ENCODE results near the gene EDIL3. TPM values are rescaled to one million over a fixed set of nuclear protein-coding genes. Genes with fewer than 3 reads are reported as not detected.
A peak's percentile ranks its signal among the peaks of the same experiment; 100 is the strongest.

EDIL3 gene
- polyA plus RNA-seq = 0.08 to 0.63 TPM (median 0.34 TPM) in 3 replicates
- polyA plus RNA-seq (2011; ENCODE audit: low read depth) = 0.05 TPM
- polyA plus RNA-seq (2011; cell fraction: cytosol; rRNA removed) = 0.13 and 0.39 TPM in 2 replicates
- 0.40 and 0.61 TPM in 2 replicates for polyA plus RNA-seq (2011; cell fraction: nucleus; rRNA removed)
- polyA plus RNA-seq (2012; ENCODE audit: low replicate concordance) = 0.14 and 0.25 TPM in 2 replicates
- 1.6 TPM in 1 of 3 replicates, not detected in the others for polyA minus RNA-seq
- polyA minus RNA-seq (2011; cell fraction: cytosol; rRNA and poly(A)+ RNA removed) = not detected
- 0.63 and 1.1 TPM in 2 replicates for polyA minus RNA-seq (2011; cell fraction: nucleus; rRNA and poly(A)+ RNA removed)

- no peak for DNase-seq (ENCODE audit: low read depth, low spot score)
- Histone ChIP-seq H3K9me3 (ENCODE audit: control insufficient read depth, low read depth, low read length) (no peaks in the 10 kb centered on the region), H2AFZ (ENCODE audit: control insufficient read depth, low read length) (peak within 1 kb of the TSS; percentile 78), H3K9ac (ENCODE audit: control insufficient read depth, extremely low read depth, insufficient read depth, low read length) (peak within 1 kb of the TSS; percentile 13), H3K9me1 (ENCODE audit: control insufficient read depth, extremely low read depth, insufficient read depth, low read length) (no peaks in the 10 kb centered on the region), H3K4me2 (ENCODE audit: control insufficient read depth, extremely low read depth, insufficient read depth, low read depth, low read length) (peak within 1 kb of the TSS; percentile 93), H3K27ac (ENCODE audit: control insufficient read depth, insufficient read depth, low read length) (no peak within 1 kb of the TSS), H3K27me3 (ENCODE audit: control insufficient read depth, extremely low read depth, insufficient read depth, low read length) (peaks cover 34% of the 10 kb centered on the region), H4K20me1 (ENCODE audit: control insufficient read depth, extremely low read depth, insufficient read depth, low read length) (no peaks in the 10 kb centered on the region), H3K4me3 (ENCODE audit: control insufficient read depth in 2 of 3, extremely low read depth in 1 of 3, insufficient read depth in 2 of 3, low read depth in 1 of 3, low read length in 3 of 3) (peak within 1 kb of the TSS; percentile 31 to 48 (median 41)), H3K4me1 (ENCODE audit: control insufficient read depth, extremely low read depth, insufficient read depth, low read length) (peaks cover 20% of the 10 kb centered on the region), H3K79me2 (ENCODE audit: control insufficient read depth, insufficient read depth, low read length) (no peaks in the 10 kb centered on the region), H3K36me3 (ENCODE audit: control insufficient read depth in 2 of 2, extremely low read depth in 1 of 2, insufficient read depth in 2 of 2, low read length in 2 of 2) (no peaks in the 10 kb centered on the region)
- no peak for FAIRE-seq
- TF ChIP-seq EZH2 (IDR thresholded peaks at IDR 0.05; ENCODE audit: low read length) = no peak
- TF ChIP-seq CTCF (optimal IDR thresholded peaks at IDR 0.05 in 1 of 3, IDR thresholded peaks at IDR 0.05 in 1 of 3, conservative IDR thresholded peaks at IDR 0.05 in 1 of 3; ENCODE audit: extremely low read depth in 1 of 3, insufficient read depth in 2 of 3, low read length in 3 of 3) = no peak
- dilution Hi-C loops (cut with MboI; ENCODE audit: extremely low pct_ligation_motif_present, low sequenced_read_pairs) = no loop called here
Measured at GRCh38 chr5:84384604-84385575, at the start of gene EDIL3. Gene EDIL3 (minus strand): TSS chr5:84384880. CDS start chr5:84384374, 506 bp downstream.

GRCh38 chr5:84433461-84433860, 48.8 kb upstream of the EDIL3 start:
- dilution Hi-C loops (cut with MboI; ENCODE audit: extremely low pct_ligation_motif_present, low sequenced_read_pairs) = no loop called here

More at GRCh38 chr5:84433461-84433860, 48.8 kb upstream of the EDIL3 start:
- Histone ChIP-seq H3K9me1 (ENCODE audit: control insufficient read depth, extremely low read depth, insufficient read depth, low read length) (peaks cover 2% of the 10 kb centered on the region), H3K79me2 (ENCODE audit: control insufficient read depth, insufficient read depth, low read length) (no peaks in the 10 kb centered on the region), H3K36me3 (ENCODE audit: control insufficient read depth in 2 of 2, extremely low read depth in 1 of 2, insufficient read depth in 2 of 2, low read length in 2 of 2) (no peaks in the 10 kb centered on the region), H3K4me1 (ENCODE audit: control insufficient read depth, extremely low read depth, insufficient read depth, low read length) (peaks cover 25% of the 10 kb centered on the region), H3K4me2 (ENCODE audit: control insufficient read depth, extremely low read depth, insufficient read depth, low read depth, low read length) (no peak overlapping the region), H3K9me3 (ENCODE audit: control insufficient read depth, low read depth, low read length) (no peaks in the 10 kb centered on the region), H3K9ac (ENCODE audit: control insufficient read depth, extremely low read depth, insufficient read depth, low read length) (no peak overlapping the region), H3K4me3 (ENCODE audit: control insufficient read depth in 2 of 3, extremely low read depth in 1 of 3, insufficient read depth in 2 of 3, low read depth in 1 of 3, low read length in 3 of 3) (no peak overlapping the region), H3K27ac (ENCODE audit: control insufficient read depth, insufficient read depth, low read length) (no peak overlapping the region), H4K20me1 (ENCODE audit: control insufficient read depth, extremely low read depth, insufficient read depth, low read length) (no peaks in the 10 kb centered on the region), H3K27me3 (ENCODE audit: control insufficient read depth, extremely low read depth, insufficient read depth, low read length) (no peaks in the 10 kb centered on the region), H2AFZ (ENCODE audit: control insufficient read depth, low read length) (no peak overlapping the region)
- DNase-seq (ENCODE audit: low read depth, low spot score) (no peak), FAIRE-seq (peak; percentile 29)
- TF ChIP-seq CTCF (optimal IDR thresholded peaks at IDR 0.05 in 1 of 3, IDR thresholded peaks at IDR 0.05 in 1 of 3, conservative IDR thresholded peaks at IDR 0.05 in 1 of 3; ENCODE audit: extremely low read depth in 1 of 3, insufficient read depth in 2 of 3, low read length in 3 of 3) = no peak
- no peak for TF ChIP-seq EZH2 (IDR thresholded peaks at IDR 0.05; ENCODE audit: low read length)

All from keratinocyte (primary cell).